ENCODE data around the gene HDC.

Gene HDC

GRCh38 chr15:50256188-50257041, 9.1 kb downstream of the HDC start:
- DNase-seq (ENCODE audit: low read depth), result peak; percentile 43

GRCh38 chr15:50252556-50252955, 13.0 kb downstream of the HDC start:
- DNase-seq (ENCODE audit: low read depth), result no peak

- no peak for DNase-seq (ENCODE audit: low read depth)
Measured at GRCh38 chr15:50251638-50252182, 13.8 kb downstream of the HDC start.

- DNase-seq (ENCODE audit: low read depth), result no peak
Measured at GRCh38 chr15:50250760-50251394, 14.6 kb downstream of the HDC start.

- no peak for DNase-seq (ENCODE audit: low read depth)
Measured at GRCh38 chr15:50249704-50250103, 15.8 kb downstream of the HDC start.

- no peak for DNase-seq (ENCODE audit: low read depth)
Measured at GRCh38 chr15:50248994-50249582, 16.4 kb downstream of the HDC start.

GRCh38 chr15:50247819-50248655, 17.5 kb downstream of the HDC start:
- no peak for DNase-seq (ENCODE audit: low read depth)

- DNase-seq (ENCODE audit: low read depth), result no peak
Measured at GRCh38 chr15:50246631-50247030, 18.9 kb downstream of the HDC start.

GRCh38 chr15:50244959-50245624, 20.4 kb downstream of the HDC start:
- DNase-seq (ENCODE audit: low read depth), result no peak

- DNase-seq (ENCODE audit: low read depth), result no peak
Measured at GRCh38 chr15:50244153-50244552, 21.4 kb downstream of the HDC start.

- DNase-seq (ENCODE audit: low read depth), result no peak
Measured at GRCh38 chr15:50241684-50242450, 23.7 kb downstream of the HDC start.

- DNase-seq (ENCODE audit: low read depth), result no peak
Measured at GRCh38 chr15:50238255-50238654, 27.3 kb downstream of the HDC start.

GRCh38 chr15:50236433-50236832, 29.1 kb downstream of the HDC start:
- DNase-seq (ENCODE audit: low read depth), result no peak

GRCh38 chr15:50235794-50236193, 29.7 kb downstream of the HDC start:
- DNase-seq (ENCODE audit: low read depth), result no peak

- no peak for DNase-seq (ENCODE audit: low read depth)
Measured at GRCh38 chr15:50234764-50235163, 30.8 kb downstream of the HDC start.

- no peak for DNase-seq (ENCODE audit: low read depth)
Measured at GRCh38 chr15:50233192-50233736, 32.3 kb downstream of the HDC start.

GRCh38 chr15:50232791-50233190, 32.7 kb downstream of the HDC start:
- no peak for DNase-seq (ENCODE audit: low read depth)

- no peak for DNase-seq (ENCODE audit: low read depth)
Measured at GRCh38 chr15:50231761-50232160, 33.8 kb downstream of the HDC start.

GRCh38 chr15:50229336-50229735, 36.2 kb downstream of the HDC start:
- no peak for DNase-seq (ENCODE audit: low read depth)

GRCh38 chr15:50228866-50229265, 36.7 kb downstream of the HDC start:
- no peak for DNase-seq (ENCODE audit: low read depth)

All from HS-5 (cell line).